Sigmoid colon (tissue), 7 donors: ENCODE measurements around the gene KLHL35. TPM values are rescaled to one million over a fixed set of nuclear protein-coding genes. Genes with fewer than 3 reads are reported as not detected.
A peak's percentile ranks its signal among the peaks of the same experiment; 100 is the strongest.
"Not testable (repeated sequence)": the region's sequence is repeated elsewhere in the genome, so short reads cannot be mapped to it uniquely, and the experiment has no call there.

Source experiments
- DNase-seq: peaks from one replicate; pipeline ENCODE4 v3.0.0-alpha.2; 2019
- H3K27ac ChIP-seq, 4 donors: fragments of 200-600 bp; sonication (generic); one replicate each; pipeline ENCODE4 v1.5.1; 2016 to 2019; ENCODE audit warnings: mild to moderate bottlenecking in 1 of 4
- H3K27me3 ChIP-seq, 3 donors: fragments of 200-600 bp; sonication (generic); one replicate each; pipeline ENCODE4 v1.5.1; 2019; ENCODE audit warnings: mild to moderate bottlenecking in 1 of 3
- H3K36me3 ChIP-seq, 4 donors: fragments of 200-600 bp; sonication (generic); one replicate each; pipeline ENCODE4 v1.5.1; 2016 to 2019
- H3K4me1 ChIP-seq, 4 donors: fragments of 200-600 bp; sonication (generic); one replicate each; pipeline ENCODE4 v1.5.1; 2017 to 2019
- H3K4me3 ChIP-seq, 4 donors: fragments of 200-600 bp; sonication (generic); one replicate each; pipeline ENCODE4 v1.5.1; 2017 to 2019; ENCODE audit warnings: mild to moderate bottlenecking in 2 of 4, moderate library complexity in 1 of 4
- H3K9me3 ChIP-seq, 4 donors: fragments of 200-600 bp in 3 of 4; sonication (generic) in 3 of 4; one replicate each; pipeline versions ENCODE4 v1.5.1 to v1.6.1; 2013 to 2019
- CTCF ChIP-seq, 4 experiments: fragments of 450-650 bp in 3 of 4; fragments of 200-600 bp in 1 of 4; IDR thresholded peaks; one replicate each; pipeline ENCODE4 v1.5.1; 2016 to 2019; ENCODE audit warnings: antibody characterized with exemption in 4 of 4, mild to moderate bottlenecking in 3 of 4, moderate library complexity in 2 of 4
- EP300 ChIP-seq, 4 donors: sonication (generic); formaldehyde crosslinking; IDR thresholded peaks; one replicate each; pipeline ENCODE4 v1.6.1; 2017; ENCODE audit warnings: antibody characterized with exemption in 4 of 4
- POLR2A ChIP-seq, 2 donors: fragments of 450-650 bp; IDR thresholded peaks; one replicate each; pipeline ENCODE4 v1.6.1; 2016; ENCODE audit warnings: antibody characterized with exemption in 2 of 2, mild to moderate bottlenecking in 2 of 2, moderate library complexity in 2 of 2
- POLR2AphosphoS5 ChIP-seq, 4 donors: sonication (generic); formaldehyde crosslinking; IDR thresholded peaks; one replicate each; pipeline ENCODE4 v1.6.1; 2017; ENCODE audit warnings: antibody characterized with exemption in 4 of 4
- WGBS, 2 donors: extraction: QIAGEN DNeasy Blood & Tissue Kit; methylation state at CpG; one replicate each; pipeline ENCODE4 v1.1.7; 2013; 5-methylcytosine and 5-hydroxymethylcytosine counted together
- intact Hi-C: fragments of 100-400 bp; cut with DNase I; formaldehyde crosslinking; loops from one replicate; pipeline ENCODE4 v1.15.1; 2023
- polyA plus RNA-seq, 3 donors: library from polyadenylated mRNA; stranded (reverse); fragments of 200-250 nt; gene quantifications; one replicate each; pipeline ENCODE4 v1.2.3, GENCODE V29; 2013
- total RNA-seq, 4 donors: library from RNA; depleted of rRNA; stranded (reverse); fragments of >200 nt; gene quantifications; one replicate each; pipeline ENCODE4 v1.1.0, GENCODE V29; 2016
- donor health status: healthy with polysubstance abuse.
- donor health status: Bipolar disorder and iron deficiency.
- donor health status: healthy.

Gene KLHL35
- total and polyA plus RNA-seq, 7 donors: 0.41 to 1.1 (median 0.81) TPM; not detected in 4

- no peak overlapping the region for H3K4me3 ChIP-seq
- no peaks in the 10 kb centered on the region for H3K9me3 ChIP-seq
- H3K4me1 ChIP-seq: peaks cover 0 to 5% (median under 1%) of the 10 kb centered on the region in 4 donors
- H3K27ac ChIP-seq: no peak overlapping the region
- 46 to 86% methylated on average over 3 of the region's 3 CpGs for WGBS, 2 donors
- intact Hi-C loops: no loop called here
- no peaks in the 10 kb centered on the region for H3K27me3 ChIP-seq
- DNase-seq: no peak
- TF ChIP-seq CTCF (IDR thresholded peaks at IDR 0.05) (no peak), POLR2A (IDR thresholded peaks at IDR 0.05) (no peak), EP300 (IDR thresholded peaks at IDR 0.05) (no peak), POLR2AphosphoS5 (IDR thresholded peaks at IDR 0.05) (no peak)
- H3K36me3 ChIP-seq: no peaks in the 10 kb centered on the region
These were observed 49.8 kb downstream of the KLHL35 start for GRCh38 chr11:75383246-75383645.

GRCh38 chr11:75380716-75381420 lies 52.1 kb downstream of the KLHL35 start:
- Histone ChIP-seq H3K4me1 (peaks cover 0 to 5% (median 0%) of the 10 kb centered on the region in 4 donors), H3K27ac (peak overlapping the region in 1 of 4 donors; percentile 63), H3K27me3 (no peaks in the 10 kb centered on the region), H3K36me3 (no peaks in the 10 kb centered on the region), H3K4me3 (no peak overlapping the region), H3K9me3 (no peaks in the 10 kb centered on the region)
- TF ChIP-seq EP300 (IDR thresholded peaks at IDR 0.05) (no peak), POLR2AphosphoS5 (IDR thresholded peaks at IDR 0.05) (no peak), CTCF (IDR thresholded peaks at IDR 0.05) (no peak), POLR2A (IDR thresholded peaks at IDR 0.05) (no peak)
- WGBS, 2 donors: 29 to 69% methylated on average over 7 of the region's 7 CpGs
- intact Hi-C loops: no loop called here
- peak; percentile 68 for DNase-seq

GRCh38 chr11:75380245-75380644 lies 52.8 kb downstream of the KLHL35 start:
- 22 to 76% methylated on average over 2 of the region's 2 CpGs for whole genome bisulfite sequencing, 2 donors
- Histone ChIP-seq H3K27ac (peak overlapping the region in 1 of 4 donors; percentile 63), H3K9me3 (no peaks in the 10 kb centered on the region), H3K4me3 (no peak overlapping the region), H3K4me1 (peaks cover 0 to 5% (median 0%) of the 10 kb centered on the region in 4 donors), H3K36me3 (no peaks in the 10 kb centered on the region), H3K27me3 (no peaks in the 10 kb centered on the region)
- no peak for DNase-seq
- intact Hi-C loops: no loop called here
- no peak for TF ChIP-seq CTCF (IDR thresholded peaks at IDR 0.05)
- TF ChIP-seq EP300 (IDR thresholded peaks at IDR 0.05): no peak
- no peak for TF ChIP-seq POLR2A (IDR thresholded peaks at IDR 0.05)
- TF ChIP-seq POLR2AphosphoS5 (IDR thresholded peaks at IDR 0.05): no peak

GRCh38 chr11:75378776-75379175 lies 54.2 kb downstream of the KLHL35 start:
- H3K36me3 ChIP-seq, DNase-seq, intact Hi-C loops, H3K4me1 ChIP-seq, H3K9me3 ChIP-seq, H3K27ac ChIP-seq, H3K4me3 ChIP-seq, H3K27me3 ChIP-seq: not testable (repeated sequence)
- 91 to 93% methylated on average over 17 of the region's 17 CpGs for WGBS, 2 donors

- Histone ChIP-seq H3K4me3 (no peak overlapping the region), H3K9me3 (no peaks in the 10 kb centered on the region), H3K27ac (no peak overlapping the region), H3K36me3 (no peaks in the 10 kb centered on the region), H3K27me3 (no peaks in the 10 kb centered on the region), H3K4me1 (no peaks in the 10 kb centered on the region)
- DNase-seq: no peak
- TF ChIP-seq CTCF (IDR thresholded peaks at IDR 0.05) (no peak), POLR2A (IDR thresholded peaks at IDR 0.05) (no peak), EP300 (IDR thresholded peaks at IDR 0.05) (no peak), POLR2AphosphoS5 (IDR thresholded peaks at IDR 0.05) (no peak)
- intact Hi-C loops: no loop called here
- WGBS, 2 donors: 85 to 90% methylated on average over 9 of the region's 9 CpGs
These were observed 56.8 kb downstream of the KLHL35 start for GRCh38 chr11:75376175-75376574.
